Measurements from ENCODE around the gene SPATA16.
"Not testable (repeated sequence)": the region's sequence is repeated elsewhere in the genome, so short reads cannot be mapped to it uniquely, and the experiment has no call there.

SPATA16 gene

GRCh38 chr3:172877011-172877410, 264.0 kb downstream of the SPATA16 start:
- DNase-seq (ENCODE audit: low read depth, low spot score) = no peak

GRCh38 chr3:172876297-172876696, 264.7 kb downstream of the SPATA16 start:
- no peak for DNase-seq (ENCODE audit: low read depth, low spot score)

DNA sequence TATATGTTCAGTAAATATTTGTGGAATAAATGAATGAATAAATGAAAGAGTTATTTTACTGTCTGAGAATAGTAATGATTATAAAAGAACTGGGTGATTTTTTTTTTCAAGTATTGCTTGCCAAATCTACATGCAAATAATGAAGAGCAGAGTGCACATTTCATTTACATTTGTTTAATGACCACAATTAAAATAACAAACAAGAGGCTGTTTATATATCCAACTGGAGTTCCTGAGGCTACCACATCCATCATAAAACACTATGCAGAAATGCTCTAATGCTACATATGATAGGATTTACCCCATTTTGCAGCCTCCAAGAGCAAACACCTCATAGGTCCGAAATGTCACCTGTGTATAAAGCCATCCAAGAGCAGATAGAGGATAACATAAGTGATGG, 266.0 kb downstream of the SPATA16 start:
- no peak for DNase-seq (ENCODE audit: low read depth, low spot score)

GRCh38 chr3:172869784-172870518, 271.1 kb downstream of the SPATA16 start:
- DNase-seq (ENCODE audit: low read depth, low spot score) = no peak

DNA sequence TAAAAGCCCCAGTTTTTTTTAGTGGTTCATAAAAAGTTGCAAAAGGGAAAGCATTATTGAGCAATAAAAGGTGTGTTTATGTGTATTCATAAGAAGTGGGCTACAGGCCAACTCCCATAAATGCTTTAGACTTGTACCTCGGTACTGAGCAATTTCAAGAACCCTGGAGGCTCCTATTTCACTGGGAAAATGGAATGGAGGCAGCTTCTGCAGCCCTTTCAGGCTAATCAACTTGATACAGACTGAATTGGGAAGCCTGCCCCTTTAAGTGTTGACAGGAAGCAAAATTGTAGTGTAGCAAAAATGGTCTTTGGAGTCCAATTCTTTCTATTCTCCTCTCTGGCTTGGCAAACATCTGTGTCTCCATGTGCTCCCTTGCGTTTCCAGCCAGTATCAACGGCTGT, 271.7 kb downstream of the SPATA16 start:
- no peak for DNase-seq (ENCODE audit: low read depth, low spot score)

GRCh38 chr3:172868582-172869200, 272.3 kb downstream of the SPATA16 start:
- no peak for DNase-seq (ENCODE audit: low read depth, low spot score)

DNA sequence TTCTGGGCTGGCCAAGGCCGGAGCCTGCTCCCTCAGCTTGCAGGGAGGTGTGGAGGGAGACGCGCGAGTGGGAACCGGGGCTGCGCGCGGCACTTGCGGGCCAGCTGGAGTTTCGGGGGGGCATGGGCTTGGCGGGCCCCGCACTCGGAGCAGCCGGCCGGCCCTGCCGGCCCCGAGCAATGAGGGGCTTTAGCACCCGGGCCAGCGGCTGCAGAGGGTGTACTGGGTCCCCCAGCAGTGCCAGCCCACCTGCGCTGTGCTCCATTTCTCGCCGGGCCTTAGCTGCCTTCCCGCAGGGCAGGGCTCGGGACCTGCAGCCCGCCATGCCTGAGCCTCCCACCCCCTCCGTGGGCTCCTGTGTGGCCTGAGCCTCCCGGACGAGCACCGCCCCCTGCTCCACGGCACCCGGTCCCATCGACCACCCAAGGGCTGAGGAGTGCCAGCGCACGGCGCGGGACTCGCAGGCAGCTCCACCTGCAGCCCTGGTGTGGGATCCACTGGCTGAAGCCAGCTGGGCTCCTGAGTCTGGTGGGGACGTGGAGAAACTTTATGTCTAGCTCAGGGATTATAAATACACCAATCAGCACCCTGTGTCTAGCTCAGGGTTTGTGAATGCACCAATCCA, 274.2 kb downstream of the SPATA16 start:
- DNase-seq (ENCODE audit: low read depth, low spot score) = not testable (repeated sequence)

GRCh38 chr3:172859041-172859440, 282.0 kb downstream of the SPATA16 start:
- no peak for DNase-seq (ENCODE audit: low read depth, low spot score)

DNA sequence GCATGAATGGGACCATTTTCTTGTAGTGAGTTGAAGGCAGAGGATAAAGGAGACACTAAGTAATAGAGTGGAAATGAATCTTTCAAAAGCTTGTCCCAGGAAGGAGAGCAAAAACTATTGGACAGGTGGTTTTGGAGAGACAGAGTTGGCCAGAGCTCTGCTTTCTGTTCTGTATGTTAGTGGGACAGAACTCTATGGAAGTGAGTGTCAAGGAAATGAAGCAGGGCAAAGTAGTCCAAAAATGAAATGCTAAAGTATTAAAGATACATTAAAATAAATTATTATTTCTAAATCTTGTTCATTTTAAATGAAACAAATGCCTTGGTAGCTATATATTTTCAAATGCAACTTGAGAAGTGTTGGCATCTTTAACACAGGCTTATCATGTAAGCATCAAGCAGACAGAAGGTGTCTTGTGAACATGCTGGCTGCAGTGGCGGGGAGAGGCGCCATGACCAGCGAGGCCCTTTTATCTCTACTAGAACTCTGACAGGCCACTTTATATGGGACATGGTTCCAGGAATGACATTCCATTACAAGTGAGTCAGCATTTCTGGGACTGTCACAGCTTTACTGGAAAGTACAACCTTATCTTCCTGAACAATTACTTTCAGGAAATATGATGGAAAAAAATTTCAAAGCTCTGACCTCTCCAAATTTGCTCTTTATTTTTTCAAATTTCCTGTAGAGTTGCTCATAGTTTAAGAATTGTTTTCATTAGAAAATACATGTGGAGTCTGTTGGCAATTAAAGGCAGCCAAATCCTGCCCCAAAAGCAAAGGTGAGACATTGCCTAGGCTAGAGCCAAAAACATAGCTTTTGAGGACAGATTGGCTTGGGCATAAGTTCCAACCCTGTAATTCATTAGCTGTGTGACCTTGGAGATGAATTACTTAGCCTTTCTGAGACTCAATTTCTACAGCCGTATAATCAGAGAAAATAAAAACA, 284.0 kb downstream of the SPATA16 start:
- DNase-seq (ENCODE audit: low read depth, low spot score) = no peak

GRCh38 chr3:172855037-172855436, 286.0 kb downstream of the SPATA16 start:
- no peak for DNase-seq (ENCODE audit: low read depth, low spot score)

DNA sequence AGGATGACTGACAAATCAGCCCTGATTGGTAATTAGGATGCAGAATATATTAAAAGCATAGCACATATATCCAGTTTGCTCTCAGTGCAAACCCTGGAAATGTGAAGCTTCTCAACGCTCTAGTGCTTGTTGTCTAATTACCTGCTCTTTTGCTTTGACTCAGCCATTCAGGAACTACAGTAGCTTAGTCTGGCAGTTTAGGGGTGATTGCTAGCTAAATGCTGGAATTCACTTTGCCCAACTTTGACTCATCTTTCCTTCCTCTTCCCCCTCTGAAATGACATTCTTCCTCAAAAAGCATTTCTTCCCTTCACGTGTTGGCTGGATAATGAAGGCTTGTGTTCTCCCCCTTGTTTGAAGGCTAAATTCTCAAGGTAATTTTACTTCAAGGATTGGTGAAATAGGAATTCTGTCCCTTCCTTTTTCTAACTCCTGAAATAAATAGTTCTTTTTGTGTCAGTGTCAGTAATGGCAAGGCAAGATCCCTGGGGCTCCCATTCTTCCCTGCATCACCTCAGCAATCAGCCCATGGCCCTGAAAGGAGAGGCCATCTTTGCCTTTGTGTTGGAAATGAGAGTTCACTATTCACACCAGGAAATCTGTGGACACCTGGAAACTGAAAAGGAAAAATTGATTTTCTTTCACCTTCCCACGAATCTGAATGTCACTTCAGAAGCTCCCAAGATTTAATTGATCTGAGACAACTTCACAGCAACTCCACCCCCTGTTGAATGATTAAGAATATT, 286.9 kb downstream of the SPATA16 start:
- no peak for DNase-seq (ENCODE audit: low read depth, low spot score)

GRCh38 chr3:172853005-172853404, 288.0 kb downstream of the SPATA16 start:
- DNase-seq (ENCODE audit: low read depth, low spot score) = no peak

- DNase-seq (ENCODE audit: low read depth, low spot score) = no peak
These were observed 292.1 kb downstream of the SPATA16 start for GRCh38 chr3:172848910-172849309.

GRCh38 chr3:172847292-172847691, 293.7 kb downstream of the SPATA16 start:
- no peak for DNase-seq (ENCODE audit: low read depth, low spot score)

DNA sequence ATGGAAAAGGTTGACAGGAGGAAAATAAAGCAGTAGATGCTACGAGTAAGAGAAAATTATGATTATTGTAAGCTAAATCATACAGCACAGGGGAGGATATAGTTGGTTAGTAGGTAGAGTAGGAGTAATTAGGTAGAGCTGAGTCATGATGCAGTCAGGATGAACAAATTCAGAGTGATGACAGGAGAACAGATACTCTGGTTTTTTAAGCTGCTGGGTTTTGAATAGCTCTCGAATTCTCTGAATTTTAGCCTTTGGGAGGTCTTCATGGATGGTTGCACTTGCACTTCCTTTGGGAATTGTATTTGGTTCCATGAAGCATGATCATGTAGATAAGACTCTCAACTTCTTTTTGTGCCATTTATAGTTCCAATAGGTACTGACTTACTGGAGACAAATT, 294.3 kb downstream of the SPATA16 start:
- no peak for DNase-seq (ENCODE audit: low read depth, low spot score)

DNA sequence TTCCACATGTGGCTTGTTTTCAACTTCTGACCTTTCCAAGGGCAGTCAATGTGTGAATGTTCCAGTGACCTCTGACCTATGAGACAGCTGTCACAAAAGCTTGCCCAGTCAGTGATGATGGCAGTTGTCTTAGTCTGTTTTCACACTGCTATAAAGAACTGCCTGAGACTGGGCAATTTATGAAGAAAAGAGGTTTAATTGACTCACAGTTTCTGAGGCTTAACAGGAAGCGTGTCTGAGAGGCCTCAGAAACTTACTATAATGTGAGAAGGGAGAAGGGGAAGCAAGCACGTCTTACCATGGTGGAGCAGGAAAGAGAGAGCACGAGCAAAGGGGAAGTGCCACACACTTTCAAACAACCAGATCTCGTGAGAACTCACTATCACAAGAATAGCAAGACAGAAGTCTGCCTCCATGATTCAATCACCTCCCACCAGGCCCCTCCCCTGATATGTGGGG, 294.9 kb downstream of the SPATA16 start:
- no peak for DNase-seq (ENCODE audit: low read depth, low spot score)

DNA sequence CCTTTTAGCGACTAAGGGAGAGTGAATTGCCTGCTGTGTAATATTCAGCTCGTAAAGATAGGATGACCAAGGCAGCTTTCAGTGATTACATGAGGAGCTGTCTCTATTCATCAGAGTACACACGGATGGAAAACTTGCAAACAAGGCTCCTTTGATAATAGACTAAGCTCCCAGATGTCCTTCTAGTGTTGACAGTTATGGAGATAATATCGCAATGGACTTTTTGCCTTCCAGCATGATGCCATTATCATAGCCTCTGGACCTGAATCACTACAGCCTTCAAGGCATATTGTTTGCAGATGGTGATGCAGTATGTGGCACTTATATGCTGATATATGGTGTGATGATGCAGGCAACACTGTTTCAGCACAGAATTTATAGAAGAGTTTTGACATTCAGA, 296.6 kb downstream of the SPATA16 start:
- DNase-seq (ENCODE audit: low read depth, low spot score) = no peak

- no peak for DNase-seq (ENCODE audit: low read depth, low spot score)
These were observed 300.1 kb downstream of the SPATA16 start for GRCh38 chr3:172840913-172841312.

- DNase-seq (ENCODE audit: low read depth, low spot score) = no peak
These were observed 300.6 kb downstream of the SPATA16 start for GRCh38 chr3:172840463-172840862.

DNA sequence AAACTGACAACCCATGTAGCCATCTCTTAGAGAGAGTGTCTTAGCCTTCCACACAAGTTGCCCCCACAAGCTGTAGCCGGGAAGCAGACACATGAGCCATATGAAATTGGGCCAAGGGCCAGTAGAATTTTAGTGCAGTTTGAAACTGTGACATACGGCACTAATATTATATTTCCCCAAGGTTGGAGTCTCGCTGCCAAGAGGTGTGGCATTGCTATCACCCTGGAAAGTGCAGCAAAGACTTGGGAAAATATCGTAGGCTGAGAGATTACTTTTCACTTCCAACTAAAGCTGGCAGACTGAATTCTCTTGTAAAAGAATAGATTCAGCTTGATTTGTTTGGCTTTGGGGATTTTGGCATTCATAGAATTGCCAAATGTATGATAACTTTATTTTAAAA, 301.4 kb downstream of the SPATA16 start:
- DNase-seq (ENCODE audit: low read depth, low spot score) = no peak

All from smooth muscle cell of the brain vasculature (primary cell).